Measurements from ENCODE around the gene ADD1. TPM values are rescaled to one million over a fixed set of nuclear protein-coding genes. Genes with fewer than 3 reads are reported as not detected.

ADD1 gene
- total RNA-seq, 1 experiment from 2014 or later, result 163 TPM

GRCh38 chr4:2941138-2942036, 97.7 kb downstream of the ADD1 start:
- Histone ChIP-seq H4K5ac (ENCODE audit: insufficient read length, low read depth, low read length) (no peak overlapping the region), H3K14ac (ENCODE audit: insufficient read depth, low read length) (no peak overlapping the region), H2AFZ (ENCODE audit: low read length) (no peak overlapping the region), H3K23me2 (ENCODE audit: insufficient read length, low read depth, low read length, poor library complexity, severe bottlenecking) (no peaks in the 10 kb centered on the region), H2BK20ac (ENCODE audit: low read depth, low read length, poor library complexity, severe bottlenecking) (no peak overlapping the region), H3K4ac (ENCODE audit: low read depth, low read length) (no peak overlapping the region), H3K9ac (ENCODE audit: extremely low read depth, insufficient read length, low read length) (no peak overlapping the region), H3K79me2 (ENCODE audit: insufficient read depth, low read length) (no peaks in the 10 kb centered on the region), H4K20me1 (ENCODE audit: control insufficient read depth, insufficient read depth, insufficient read length) (no peaks in the 10 kb centered on the region), H3K9me3 (ENCODE audit: control insufficient read depth, low read depth, low read length) (no peaks in the 10 kb centered on the region), H2BK12ac (ENCODE audit: insufficient read length, low read depth, low read length) (no peak overlapping the region), H2BK15ac (ENCODE audit: low read depth, low read length) (no peak overlapping the region), H2BK120ac (ENCODE audit: low read depth, low read length, poor library complexity, severe bottlenecking) (no peak overlapping the region), H4K91ac (ENCODE audit: insufficient read length, low read depth, low read length) (no peak overlapping the region), H3K56ac (ENCODE audit: insufficient read length, low read depth, low read length) (no peak overlapping the region), H2BK5ac (ENCODE audit: insufficient read length, low read length) (no peak overlapping the region), H3K27me3 (ENCODE audit: insufficient read depth, low read length) (no peaks in the 10 kb centered on the region), H3T11ph (ENCODE audit: low read length) (no peak overlapping the region), H3K18ac (ENCODE audit: insufficient read length, low read depth, low read length) (no peak overlapping the region), H3K27ac (ENCODE audit: insufficient read length, low read depth, low read length) (no peak overlapping the region), H3K79me1 (ENCODE audit: insufficient read depth, low read depth, low read length, poor library complexity, severe bottlenecking) (no peaks in the 10 kb centered on the region), H3K4me1 (ENCODE audit: insufficient read depth, low read length) (no peaks in the 10 kb centered on the region), H3K23ac (ENCODE audit: insufficient read length, low read depth, low read length) (no peak overlapping the region), H2AK5ac (ENCODE audit: insufficient read length, low read length) (no peak overlapping the region), H4K8ac (replicated peaks; ENCODE audit: insufficient read length, low read depth, low read length) (no peak overlapping the region), H3K4me2 (ENCODE audit: insufficient read depth, insufficient read length, low read length) (no peak overlapping the region)
- H3K36me3 Mint-ChIP-seq (ENCODE audit: insufficient read depth in 1 of 3, low read depth in 3 of 3), result peaks cover 59 to 97% (median 91%) of the 10 kb centered on the region in 3 experiments; a peak in 6 of 7 replicates
- H3K27me3 Mint-ChIP-seq (ENCODE audit: low read depth), result no peaks in the 10 kb centered on the region
- no peak for DNase-seq
- no CpG with 5 or more reads among the region's 24 CpGs for WGBS (ENCODE audit: extremely low coverage, insufficient read length, low lambda C conversion rate)
- peaks cover 14% of the 10 kb centered on the region in 2 experiments for H3K4me1 Mint-ChIP-seq
- no peak for TF ChIP-seq CTCF (conservative IDR thresholded peaks at IDR 0.05)
- H3K27ac Mint-ChIP-seq, result 0 out of 7 replicates have a peak overlapping the region, but pooled peaks of 1 of the 3 experiments have one; percentile 75
- H3K9me3 Mint-ChIP-seq, result no peaks in the 10 kb centered on the region
- no peak overlapping the region for H3K4me3 Mint-ChIP-seq
